ENCODE data around the gene PDE8B. TPM values are rescaled to one million over a fixed set of nuclear protein-coding genes. Genes with fewer than 3 reads are reported as not detected.

PDE8B gene
- total RNA-seq, 1 donor from 2014 or later: 0.18 TPM

DNA sequence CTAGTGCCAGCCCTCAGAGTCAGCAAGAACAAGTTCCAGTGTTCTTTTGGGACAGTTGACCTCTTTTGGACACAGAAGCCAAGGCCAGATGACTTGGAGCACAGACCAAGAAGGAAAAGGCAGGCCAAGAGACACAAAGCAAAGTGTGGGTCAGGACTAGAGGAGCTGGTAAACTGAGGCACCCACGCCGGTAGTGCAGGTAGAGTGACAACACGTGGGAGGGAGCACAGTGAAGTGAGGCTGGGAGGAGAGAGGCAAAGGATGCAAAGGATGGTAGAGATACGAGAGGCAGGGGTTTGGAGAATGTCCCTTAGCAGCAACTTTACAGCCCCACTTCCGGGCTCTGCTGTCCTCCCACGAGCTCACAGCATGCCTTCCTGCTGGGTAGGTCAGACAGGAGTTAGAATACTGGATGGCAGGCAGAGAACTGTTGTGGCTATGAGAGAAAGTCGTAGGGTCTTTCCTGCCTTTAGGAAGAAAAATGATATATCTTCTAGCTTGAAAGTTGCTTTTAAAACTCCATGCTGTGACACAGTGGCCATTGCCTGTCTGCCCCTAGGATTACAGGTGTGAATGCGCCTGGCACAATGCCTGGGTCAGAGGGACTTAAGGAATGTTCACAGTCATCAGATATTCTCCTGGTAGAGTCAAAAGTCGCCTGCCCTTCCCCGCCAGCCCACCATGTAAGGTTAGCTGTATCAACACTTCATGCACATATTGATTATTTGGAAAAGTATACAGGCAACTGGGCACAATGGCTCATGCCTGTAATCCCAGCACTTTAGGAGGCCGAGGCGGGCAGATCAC is 97.9 kb downstream of the PDE8B start:
- no peak overlapping the region for H3K4me3 Mint-ChIP-seq (ENCODE audit: unreplicated experiment)
- FAIRE-seq (no peak), DNase-seq (ENCODE audit: low read depth) (no peak)
- Histone ChIP-seq H3K9me3 (ENCODE audit: insufficient read depth, low read depth, low read length) (no peaks in the 10 kb centered on the region), H3K4me3 (ENCODE audit: insufficient read depth, low read depth, low read length) (no peak overlapping the region), H3K36me3 (ENCODE audit: insufficient read depth, low read length) (no peaks in the 10 kb centered on the region), H3K27me3 (ENCODE audit: insufficient read depth, low read length) (peaks cover 4% of the 10 kb centered on the region), H3K27ac (ENCODE audit: low read depth, low read length) (no peak overlapping the region), H3K4me2 (ENCODE audit: low read length) (no peak overlapping the region), H4K20me1 (ENCODE audit: insufficient read depth, low read length) (no peaks in the 10 kb centered on the region), H2AFZ (ENCODE audit: low read depth, low read length) (no peak overlapping the region), H3K9ac (ENCODE audit: low read length) (no peak overlapping the region), H3K4me1 (ENCODE audit: insufficient read depth, low read length) (no peaks in the 10 kb centered on the region), H3K79me2 (ENCODE audit: insufficient read depth, low read length) (no peaks in the 10 kb centered on the region)
- H3K9me3 Mint-ChIP-seq (ENCODE audit: unreplicated experiment): peaks cover 2% of the 10 kb centered on the region
- H3K27ac Mint-ChIP-seq (ENCODE audit: unreplicated experiment): no peak overlapping the region
- TF ChIP-seq EZH2 (IDR thresholded peaks at IDR 0.05; ENCODE audit: insufficient read depth, low read length): no peak
- TF ChIP-seq, protein P1, sequence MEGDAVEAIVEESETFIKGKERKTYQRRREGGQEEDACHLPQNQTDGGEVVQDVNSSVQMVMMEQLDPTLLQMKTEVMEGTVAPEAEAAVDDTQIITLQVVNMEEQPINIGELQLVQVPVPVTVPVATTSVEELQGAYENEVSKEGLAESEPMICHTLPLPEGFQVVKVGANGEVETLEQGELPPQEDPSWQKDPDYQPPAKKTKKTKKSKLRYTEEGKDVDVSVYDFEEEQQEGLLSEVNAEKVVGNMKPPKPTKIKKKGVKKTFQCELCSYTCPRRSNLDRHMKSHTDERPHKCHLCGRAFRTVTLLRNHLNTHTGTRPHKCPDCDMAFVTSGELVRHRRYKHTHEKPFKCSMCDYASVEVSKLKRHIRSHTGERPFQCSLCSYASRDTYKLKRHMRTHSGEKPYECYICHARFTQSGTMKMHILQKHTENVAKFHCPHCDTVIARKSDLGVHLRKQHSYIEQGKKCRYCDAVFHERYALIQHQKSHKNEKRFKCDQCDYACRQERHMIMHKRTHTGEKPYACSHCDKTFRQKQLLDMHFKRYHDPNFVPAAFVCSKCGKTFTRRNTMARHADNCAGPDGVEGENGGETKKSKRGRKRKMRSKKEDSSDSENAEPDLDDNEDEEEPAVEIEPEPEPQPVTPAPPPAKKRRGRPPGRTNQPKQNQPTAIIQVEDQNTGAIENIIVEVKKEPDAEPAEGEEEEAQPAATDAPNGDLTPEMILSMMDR (IDR thresholded peaks at IDR 0.05; ENCODE audit: insufficient read depth, low read depth, low read length): no peak
- H3K27me3 Mint-ChIP-seq (ENCODE audit: low read depth, unreplicated experiment): peaks cover 23% of the 10 kb centered on the region
- no peaks in the 10 kb centered on the region for H3K4me1 Mint-ChIP-seq (ENCODE audit: low read depth, unreplicated experiment)
- no peaks in the 10 kb centered on the region for H3K36me3 Mint-ChIP-seq (ENCODE audit: low read depth, unreplicated experiment)

DNA sequence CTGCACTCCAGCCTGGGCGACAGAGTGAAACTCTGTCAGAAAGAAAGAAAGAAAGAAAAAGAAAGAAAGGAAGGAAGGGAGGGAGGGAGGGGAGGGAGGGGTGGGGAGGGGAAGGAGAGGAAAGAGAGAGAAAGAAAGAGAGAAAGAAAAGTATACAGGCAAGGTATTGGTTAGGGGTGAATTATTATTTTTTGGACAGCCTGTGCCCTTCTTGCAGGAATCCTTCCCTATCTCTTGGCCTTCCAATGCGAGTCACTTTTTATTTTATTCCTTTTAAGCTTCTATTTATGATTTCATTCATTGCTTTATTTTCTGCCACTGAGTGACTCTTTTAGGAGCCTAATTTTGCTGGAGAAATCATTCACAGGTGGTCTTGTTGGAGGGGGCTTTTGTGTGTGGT is 98.7 kb downstream of the PDE8B start:
- Mint-ChIP-seq H3K4me1 (ENCODE audit: low read depth, unreplicated experiment) (no peaks in the 10 kb centered on the region), H3K4me3 (ENCODE audit: unreplicated experiment) (no peak overlapping the region), H3K27ac (ENCODE audit: unreplicated experiment) (no peak overlapping the region), H3K9me3 (ENCODE audit: unreplicated experiment) (peaks cover 2% of the 10 kb centered on the region), H3K27me3 (ENCODE audit: low read depth, unreplicated experiment) (peaks cover 23% of the 10 kb centered on the region), H3K36me3 (ENCODE audit: low read depth, unreplicated experiment) (no peaks in the 10 kb centered on the region)
- Histone ChIP-seq H4K20me1 (ENCODE audit: insufficient read depth, low read length) (no peaks in the 10 kb centered on the region), H3K36me3 (ENCODE audit: insufficient read depth, low read length) (no peaks in the 10 kb centered on the region), H3K9me3 (ENCODE audit: insufficient read depth, low read depth, low read length) (no peaks in the 10 kb centered on the region), H3K4me2 (ENCODE audit: low read length) (no peak overlapping the region), H2AFZ (ENCODE audit: low read depth, low read length) (no peak overlapping the region), H3K79me2 (ENCODE audit: insufficient read depth, low read length) (no peaks in the 10 kb centered on the region), H3K27ac (ENCODE audit: low read depth, low read length) (no peak overlapping the region), H3K4me3 (ENCODE audit: insufficient read depth, low read depth, low read length) (no peak overlapping the region), H3K27me3 (ENCODE audit: insufficient read depth, low read length) (peaks cover 4% of the 10 kb centered on the region), H3K9ac (ENCODE audit: low read length) (no peak overlapping the region), H3K4me1 (ENCODE audit: insufficient read depth, low read length) (no peaks in the 10 kb centered on the region)
- FAIRE-seq (no peak), DNase-seq (ENCODE audit: low read depth) (no peak)
- TF ChIP-seq, protein P1 (IDR thresholded peaks at IDR 0.05; ENCODE audit: insufficient read depth, low read depth, low read length): no peak
- TF ChIP-seq EZH2 (IDR thresholded peaks at IDR 0.05; ENCODE audit: insufficient read depth, low read length): no peak
